Measurements from ENCODE around the gene RARRES1. TPM values are rescaled to one million over a fixed set of nuclear protein-coding genes. Genes with fewer than 3 reads are reported as not detected.
A peak's percentile ranks its signal among the peaks of the same experiment; 100 is the strongest.

Gene RARRES1
- total RNA-seq = 100 to 1,000 TPM in 2 of 3 donors, 1 to 10 TPM in 1; 3.5 to 568 (median 403) TPM

- intact Hi-C loops (cut with DNase I; ENCODE audit: low total_unique reads) = loop anchor here (5.0 kb wide), 1 partner anchor 45 kb away; no protein-coding TSS in a partner anchor
- Histone ChIP-seq H3K36me3 (no peaks in the 10 kb centered on the region), H3K27me3 (no peaks in the 10 kb centered on the region), H3K27ac (peak within 1 kb of the TSS; percentile 92 to 97), H3K4me1 (peaks cover 3 to 6% of the 10 kb centered on the region in 2 donors), H3K9me3 (peaks cover 6 to 7% of the 10 kb centered on the region in 2 donors), H3K4me3 (peak within 1 kb of the TSS; percentile 63 to 88 (median 77))
- TF ChIP-seq POLR2AphosphoS5 (IDR thresholded peaks at IDR 0.05) = peak; percentile 50 to 88 (median 70)
- peak; percentile 27 for TF ChIP-seq POLR2A (IDR thresholded peaks at IDR 0.05)
- no peak for TF ChIP-seq CTCF (IDR thresholded peaks at IDR 0.05)
- DNase-seq (ENCODE audit: low spot score in 2 of 2) = peak; percentile 62 to 67
Observed at GRCh38 chr3:158731938-158732855, at the start of gene RARRES1. Gene RARRES1, minus strand, starts transcription at chr3:158732457. Its CDS starts 42 bp downstream, at chr3:158732415.

GRCh38 chr3:158781849-158782248 lies 49.6 kb upstream of the RARRES1 start:
- DNase-seq (ENCODE audit: low spot score in 2 of 2) = no peak
- intact Hi-C loops (cut with DNase I; ENCODE audit: low total_unique reads) = no loop called here
- H3K36me3 ChIP-seq = no peaks in the 10 kb centered on the region
- H3K27me3 ChIP-seq = no peaks in the 10 kb centered on the region
- no peak for TF ChIP-seq POLR2A (IDR thresholded peaks at IDR 0.05)
- no peak for TF ChIP-seq POLR2AphosphoS5 (IDR thresholded peaks at IDR 0.05)
- TF ChIP-seq CTCF (IDR thresholded peaks at IDR 0.05) = no peak
- no peak overlapping the region for H3K27ac ChIP-seq
- H3K9me3 ChIP-seq = no peaks in the 10 kb centered on the region
- H3K4me1 ChIP-seq = peaks cover 0 to 3% of the 10 kb centered on the region in 2 donors
- no peak overlapping the region for H3K4me3 ChIP-seq

- no peak for DNase-seq (ENCODE audit: low spot score in 2 of 2)
- H3K9me3 ChIP-seq = no peaks in the 10 kb centered on the region
- TF ChIP-seq CTCF (IDR thresholded peaks at IDR 0.05) (no peak), POLR2AphosphoS5 (IDR thresholded peaks at IDR 0.05) (no peak), POLR2A (IDR thresholded peaks at IDR 0.05) (no peak)
- no peaks in the 10 kb centered on the region for H3K27me3 ChIP-seq
- intact Hi-C loops (cut with DNase I; ENCODE audit: low total_unique reads) = no loop called here
- no peak overlapping the region for H3K27ac ChIP-seq
- H3K36me3 ChIP-seq = no peaks in the 10 kb centered on the region
- peaks cover 0 to 3% of the 10 kb centered on the region in 2 donors for H3K4me1 ChIP-seq
- H3K4me3 ChIP-seq = no peak overlapping the region
Observed at GRCh38 chr3:158781191-158781590, 48.9 kb upstream of the RARRES1 start.

GRCh38 chr3:158780766-158781165 lies 48.5 kb upstream of the RARRES1 start:
- Histone ChIP-seq H3K4me3 (no peak overlapping the region), H3K27ac (no peak overlapping the region), H3K9me3 (no peaks in the 10 kb centered on the region), H3K27me3 (no peaks in the 10 kb centered on the region), H3K4me1 (peaks cover 0 to 3% of the 10 kb centered on the region in 2 donors), H3K36me3 (no peaks in the 10 kb centered on the region)
- TF ChIP-seq POLR2A (IDR thresholded peaks at IDR 0.05) = no peak
- TF ChIP-seq CTCF (IDR thresholded peaks at IDR 0.05) = no peak
- TF ChIP-seq POLR2AphosphoS5 (IDR thresholded peaks at IDR 0.05) = no peak
- DNase-seq (ENCODE audit: low spot score in 2 of 2) = no peak
- intact Hi-C loops (cut with DNase I; ENCODE audit: low total_unique reads) = no loop called here

All from breast epithelium (tissue), 4 donors.